Measurements from ENCODE around the gene NDUFB8. TPM values are rescaled to one million over a fixed set of nuclear protein-coding genes. Genes with fewer than 3 reads are reported as not detected.
"Not testable (repeated sequence)": the region's sequence is repeated elsewhere in the genome, so short reads cannot be mapped to it uniquely, and the experiment has no call there.

The NDUFB8 gene
- polyA plus RNA-seq, result 100 to 1,000 TPM; 419 to 713 (median 668) TPM

- H3K27me3 Mint-ChIP-seq (ENCODE audit: low read depth in 3 of 3), result peaks cover 8 to 15% (median 12%) of the 10 kb centered on the region in 3 donors
- H3K9me3 Mint-ChIP-seq, result no peaks in the 10 kb centered on the region
- H3K4me1 Mint-ChIP-seq, result peaks cover 30 to 47% of the 10 kb centered on the region in 2 donors
- H3K27ac Mint-ChIP-seq, result peak within 1 kb of the TSS; percentile 93 to 100 (median 98)
- peak within 1 kb of the TSS; percentile 97 to 100 (median 100) for H3K4me3 Mint-ChIP-seq
- peak; percentile 82 to 85 (median 83) for DNase-seq
- peaks cover 4 to 18% (median 15%) of the 10 kb centered on the region in 3 donors for H3K36me3 Mint-ChIP-seq
These were observed at the start of gene NDUFB8 for GRCh38 chr10:100529475-100530298. NDUFB8 (minus strand) TSS chr10:100529871; CDS start chr10:100529851, 20 bp downstream.

- Mint-ChIP-seq H3K27me3 (ENCODE audit: low read depth in 3 of 3) (peaks cover 3 to 14% (median 6%) of the 10 kb centered on the region in 3 donors), H3K27ac (no peak overlapping the region)
These were observed 46.6 kb upstream of the NDUFB8 start for GRCh38 chr10:100576282-100576635.

GRCh38 chr10:100575585-100576281, 46.1 kb upstream of the NDUFB8 start:
- Mint-ChIP-seq H3K27me3 (ENCODE audit: low read depth in 3 of 3) (peaks cover 3 to 14% (median 6%) of the 10 kb centered on the region in 3 donors), H3K27ac (no peak overlapping the region), H3K4me1 (no peaks in the 10 kb centered on the region), H3K9me3 (no peaks in the 10 kb centered on the region), H3K4me3 (no peak overlapping the region), H3K36me3 (no peaks in the 10 kb centered on the region)
- no peak for DNase-seq

More at GRCh38 chr10:100576282-100576635, 46.6 kb upstream of the NDUFB8 start:
- Mint-ChIP-seq H3K36me3 (no peaks in the 10 kb centered on the region), H3K9me3 (no peaks in the 10 kb centered on the region), H3K4me1 (no peaks in the 10 kb centered on the region), H3K4me3 (no peak overlapping the region)
- DNase-seq, result no peak

GRCh38 chr10:100575146-100575545, 45.5 kb upstream of the NDUFB8 start:
- H3K27ac Mint-ChIP-seq, H3K9me3 Mint-ChIP-seq, H3K4me1 Mint-ChIP-seq, H3K36me3 Mint-ChIP-seq, H3K4me3 Mint-ChIP-seq, DNase-seq: not testable (repeated sequence)
- H3K27me3 Mint-ChIP-seq (ENCODE audit: low read depth in 3 of 3), result peaks cover 3 to 14% (median 6%) of the 10 kb centered on the region in 3 donors

GRCh38 chr10:100571084-100571856, 41.6 kb upstream of the NDUFB8 start:
- no peak for DNase-seq
- Mint-ChIP-seq H3K9me3 (no peaks in the 10 kb centered on the region), H3K27ac (no peak overlapping the region), H3K27me3 (ENCODE audit: low read depth in 3 of 3) (peaks cover 3 to 9% (median 5%) of the 10 kb centered on the region in 3 donors), H3K36me3 (no peaks in the 10 kb centered on the region), H3K4me3 (no peak overlapping the region), H3K4me1 (no peaks in the 10 kb centered on the region)

- no peaks in the 10 kb centered on the region for H3K4me1 Mint-ChIP-seq
- H3K27me3 Mint-ChIP-seq (ENCODE audit: low read depth in 3 of 3), result peaks cover 3 to 11% (median 7%) of the 10 kb centered on the region in 3 donors
- no peak overlapping the region for H3K4me3 Mint-ChIP-seq
- no peak overlapping the region for H3K27ac Mint-ChIP-seq
- H3K36me3 Mint-ChIP-seq, result no peaks in the 10 kb centered on the region
- DNase-seq, result no peak
- no peaks in the 10 kb centered on the region for H3K9me3 Mint-ChIP-seq
These were observed 40.8 kb upstream of the NDUFB8 start for GRCh38 chr10:100570506-100570905.

GRCh38 chr10:100569687-100570481, 40.2 kb upstream of the NDUFB8 start:
- H3K27ac Mint-ChIP-seq, result no peak overlapping the region
- peaks cover 3 to 13% (median 7%) of the 10 kb centered on the region in 3 donors for H3K27me3 Mint-ChIP-seq (ENCODE audit: low read depth in 3 of 3)
- DNase-seq, result peak; percentile 18 to 22 (median 21)
- H3K4me3 Mint-ChIP-seq, result no peak overlapping the region
- no peaks in the 10 kb centered on the region for H3K4me1 Mint-ChIP-seq
- no peaks in the 10 kb centered on the region for H3K36me3 Mint-ChIP-seq
- H3K9me3 Mint-ChIP-seq, result no peaks in the 10 kb centered on the region

- H3K9me3 Mint-ChIP-seq, result no peaks in the 10 kb centered on the region
These were observed 39.2 kb upstream of the NDUFB8 start for GRCh38 chr10:100568912-100569311.

GRCh38 chr10:100567826-100568225, 38.2 kb upstream of the NDUFB8 start:
- Mint-ChIP-seq H3K4me3 (no peak overlapping the region), H3K27ac (no peak overlapping the region), H3K27me3 (ENCODE audit: low read depth in 3 of 3) (peaks cover 4 to 17% (median 6%) of the 10 kb centered on the region in 3 donors), H3K9me3 (no peaks in the 10 kb centered on the region), H3K36me3 (no peaks in the 10 kb centered on the region), H3K4me1 (peaks cover 0 to 4% of the 10 kb centered on the region in 2 donors)
- no peak for DNase-seq

More at GRCh38 chr10:100568912-100569311, 39.2 kb upstream of the NDUFB8 start:
- no peak overlapping the region for H3K27ac Mint-ChIP-seq
- no peak overlapping the region for H3K4me3 Mint-ChIP-seq
- no peaks in the 10 kb centered on the region for H3K4me1 Mint-ChIP-seq
- DNase-seq, result no peak
- no peaks in the 10 kb centered on the region for H3K36me3 Mint-ChIP-seq
- peaks cover 5 to 15% (median 7%) of the 10 kb centered on the region in 3 donors for H3K27me3 Mint-ChIP-seq (ENCODE audit: low read depth in 3 of 3)

- DNase-seq, result no peak
- Mint-ChIP-seq H3K27me3 (ENCODE audit: low read depth in 3 of 3) (peaks cover 2 to 18% (median 6%) of the 10 kb centered on the region in 3 donors), H3K4me3 (no peak overlapping the region), H3K36me3 (no peaks in the 10 kb centered on the region), H3K9me3 (no peaks in the 10 kb centered on the region), H3K4me1 (peaks cover 0 to 6% of the 10 kb centered on the region in 2 donors), H3K27ac (no peak overlapping the region)
These were observed 37.6 kb upstream of the NDUFB8 start for GRCh38 chr10:100567249-100567648.

GRCh38 chr10:100566561-100566960, 36.9 kb upstream of the NDUFB8 start:
- H3K27ac Mint-ChIP-seq, result no peak overlapping the region
- peaks cover 5 to 12% of the 10 kb centered on the region in 2 donors for H3K4me1 Mint-ChIP-seq
- no peak overlapping the region for H3K4me3 Mint-ChIP-seq
- H3K36me3 Mint-ChIP-seq, result no peaks in the 10 kb centered on the region
- DNase-seq, result no peak
- H3K9me3 Mint-ChIP-seq, result no peaks in the 10 kb centered on the region
- peaks cover 6 to 18% (median 6%) of the 10 kb centered on the region in 3 donors for H3K27me3 Mint-ChIP-seq (ENCODE audit: low read depth in 3 of 3)

- no peaks in the 10 kb centered on the region for H3K9me3 Mint-ChIP-seq
- H3K4me1 Mint-ChIP-seq, result peaks cover 17 to 23% of the 10 kb centered on the region in 2 donors
- H3K36me3 Mint-ChIP-seq, result peaks cover 0 to 4% (median 3%) of the 10 kb centered on the region in 3 donors
- no peak overlapping the region for H3K4me3 Mint-ChIP-seq
- DNase-seq, result no peak
- no peak overlapping the region for H3K27ac Mint-ChIP-seq
- H3K27me3 Mint-ChIP-seq (ENCODE audit: low read depth in 3 of 3), result peaks cover 6 to 20% (median 6%) of the 10 kb centered on the region in 3 donors
These were observed 35.7 kb upstream of the NDUFB8 start for GRCh38 chr10:100565206-100565985.
